HTR-8/SVneo (cell line): ENCODE results near the gene PKD2L1.
"Not testable (repeated sequence)": the region's sequence is repeated elsewhere in the genome, so short reads cannot be mapped to it uniquely, and the experiment has no call there.

Experiments
- DNase-seq: peaks from one replicate; pipeline ENCODE4 v3.0.0; 2011; ENCODE audit warnings: low spot score, mixed read lengths; ENCODE audit not compliant: insufficient read length
- FAIRE-seq: peaks from 2 replicates; lab custom pipeline; 2011; peaks lifted over from hg19 to GRCh38; lab: Jason Lieb, UNC

Gene PKD2L1

GRCh38 chr10:100339236-100339635 lies 9.2 kb upstream of the PKD2L1 start:
- DNase-seq (no peak), FAIRE-seq (no peak)

GRCh38 chr10:100338434-100339036 lies 8.5 kb upstream of the PKD2L1 start:
- FAIRE-seq (no peak), DNase-seq (peak; percentile 72)

- FAIRE-seq: no peak
Measured at GRCh38 chr10:100334762-100335161, 4.7 kb upstream of the PKD2L1 start.

GRCh38 chr10:100333661-100334440 lies 3.8 kb upstream of the PKD2L1 start:
- DNase-seq (no peak), FAIRE-seq (no peak)

More at GRCh38 chr10:100334762-100335161, 4.7 kb upstream of the PKD2L1 start:
- no peak for DNase-seq

- no peak for DNase-seq
- FAIRE-seq: no peak
Measured at GRCh38 chr10:100333106-100333505, 3.1 kb upstream of the PKD2L1 start.

- FAIRE-seq: no peak
- DNase-seq: no peak
Measured at GRCh38 chr10:100328198-100328597, 1.8 kb downstream of the PKD2L1 start.

- FAIRE-seq: no peak
- no peak for DNase-seq
Measured at GRCh38 chr10:100327718-100328009, 2.4 kb downstream of the PKD2L1 start.

- FAIRE-seq: no peak
Measured at GRCh38 chr10:100327007-100327717, 2.9 kb downstream of the PKD2L1 start.

GRCh38 chr10:100325158-100325557 lies 4.9 kb downstream of the PKD2L1 start:
- DNase-seq (no peak), FAIRE-seq (no peak)

More at GRCh38 chr10:100327007-100327717, 2.9 kb downstream of the PKD2L1 start:
- no peak for DNase-seq

GRCh38 chr10:100319707-100320402 lies 10.2 kb downstream of the PKD2L1 start:
- FAIRE-seq: no peak
- no peak for DNase-seq

- FAIRE-seq (no peak), DNase-seq (no peak)
Measured at GRCh38 chr10:100318207-100318606, 11.8 kb downstream of the PKD2L1 start.

- FAIRE-seq (no peak), DNase-seq (no peak)
Measured at GRCh38 chr10:100315615-100316014, 14.4 kb downstream of the PKD2L1 start.

- FAIRE-seq (no peak), DNase-seq (no peak)
Measured at GRCh38 chr10:100311298-100311697, 18.7 kb downstream of the PKD2L1 start.

GRCh38 chr10:100307684-100308083 lies 22.3 kb downstream of the PKD2L1 start:
- no peak for DNase-seq
- no peak for FAIRE-seq

GRCh38 chr10:100306861-100307260 lies 23.2 kb downstream of the PKD2L1 start:
- no peak for DNase-seq
- no peak for FAIRE-seq

GRCh38 chr10:100304414-100304813 lies 25.6 kb downstream of the PKD2L1 start:
- FAIRE-seq (no peak), DNase-seq (no peak)

- DNase-seq: peak; percentile 57
- peak; percentile 59 for FAIRE-seq
Measured at GRCh38 chr10:100303724-100304319, 26.2 kb downstream of the PKD2L1 start.

- not testable (repeated sequence) for DNase-seq, FAIRE-seq
Measured at GRCh38 chr10:100301123-100301522, 28.9 kb downstream of the PKD2L1 start.

GRCh38 chr10:100297242-100297641 lies 32.8 kb downstream of the PKD2L1 start:
- DNase-seq (no peak), FAIRE-seq (no peak)

GRCh38 chr10:100293066-100293465 lies 37.0 kb downstream of the PKD2L1 start:
- FAIRE-seq: no peak
- DNase-seq: no peak
